Neural cell (in vitro differentiated cells): ENCODE results near the gene FAM163A.

Experiments used
- EP300 ChIP-seq: fragments of 450-650 bp; conservative IDR thresholded peaks from 2 replicates; pipeline ENCODE4 v1.6.1; 2014; ENCODE audit warnings: antibody characterized with exemption, mild to moderate bottlenecking, moderate library complexity; ENCODE audit not compliant: poor library complexity, severe bottlenecking
- EZH2 ChIP-seq: fragments of 200-600, 300-800 bp; shearing (Covaris generic), sonication (generic); IDR thresholded peaks from 2 replicates; pipeline ENCODE4 v1.6.1; 2014; ENCODE audit warnings: antibody characterized with exemption, low read length, borderline replicate concordance, mild to moderate bottlenecking; ENCODE audit not compliant: insufficient read depth, poor library complexity, severe bottlenecking
- TF ChIP-seq, protein P1 (sequence below): fragments of 450-650 bp; IDR thresholded peaks from 2 replicates; pipeline ENCODE4 v1.5.1; 2014; ENCODE audit warnings: antibody characterized with exemption, mild to moderate bottlenecking, moderate library complexity; ENCODE audit not compliant: poor library complexity, severe bottlenecking

DNA sequence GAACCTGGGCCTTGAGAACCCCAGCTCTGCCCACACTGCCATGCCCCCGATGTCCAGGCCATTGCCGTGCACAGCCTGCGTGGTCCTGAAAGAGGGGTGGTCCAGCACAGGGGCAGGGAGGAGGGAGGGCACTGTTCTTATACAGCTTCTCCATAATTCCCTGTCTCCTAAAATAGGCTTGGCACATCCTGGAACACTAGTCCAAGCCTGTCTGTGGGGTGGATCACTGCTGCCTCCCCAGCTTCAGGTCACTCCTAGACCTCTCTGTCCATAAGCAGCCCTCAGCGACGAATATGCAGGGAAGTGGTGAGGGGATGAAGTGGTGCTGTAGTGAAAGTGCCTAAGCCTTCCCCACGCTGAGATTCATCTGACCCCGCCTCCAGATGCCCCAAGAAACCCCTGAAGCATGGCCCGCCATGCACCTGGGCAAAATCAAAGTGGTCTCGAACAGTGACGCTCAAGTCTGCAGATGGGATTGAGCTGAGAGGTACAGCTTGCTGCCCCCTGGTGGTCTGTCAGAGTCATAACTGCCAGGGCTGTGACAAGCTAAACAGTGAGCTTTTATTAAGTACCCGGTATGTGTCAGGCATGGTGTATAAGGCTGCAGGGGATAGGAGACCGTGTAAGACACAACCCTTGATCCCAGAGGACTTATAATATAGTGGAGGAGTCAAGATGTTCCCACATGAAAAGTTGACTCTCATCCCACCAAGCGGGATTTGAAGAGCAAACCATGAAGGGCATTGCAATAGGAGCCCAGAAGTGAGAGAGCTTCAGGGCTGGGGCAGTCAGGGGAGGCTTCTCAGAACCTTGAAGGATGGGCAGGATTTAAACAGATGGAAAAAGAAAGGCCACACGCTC is 66.6 kb downstream of the FAM163A start:
- no peak for TF ChIP-seq EZH2
- TF ChIP-seq, protein P1, sequence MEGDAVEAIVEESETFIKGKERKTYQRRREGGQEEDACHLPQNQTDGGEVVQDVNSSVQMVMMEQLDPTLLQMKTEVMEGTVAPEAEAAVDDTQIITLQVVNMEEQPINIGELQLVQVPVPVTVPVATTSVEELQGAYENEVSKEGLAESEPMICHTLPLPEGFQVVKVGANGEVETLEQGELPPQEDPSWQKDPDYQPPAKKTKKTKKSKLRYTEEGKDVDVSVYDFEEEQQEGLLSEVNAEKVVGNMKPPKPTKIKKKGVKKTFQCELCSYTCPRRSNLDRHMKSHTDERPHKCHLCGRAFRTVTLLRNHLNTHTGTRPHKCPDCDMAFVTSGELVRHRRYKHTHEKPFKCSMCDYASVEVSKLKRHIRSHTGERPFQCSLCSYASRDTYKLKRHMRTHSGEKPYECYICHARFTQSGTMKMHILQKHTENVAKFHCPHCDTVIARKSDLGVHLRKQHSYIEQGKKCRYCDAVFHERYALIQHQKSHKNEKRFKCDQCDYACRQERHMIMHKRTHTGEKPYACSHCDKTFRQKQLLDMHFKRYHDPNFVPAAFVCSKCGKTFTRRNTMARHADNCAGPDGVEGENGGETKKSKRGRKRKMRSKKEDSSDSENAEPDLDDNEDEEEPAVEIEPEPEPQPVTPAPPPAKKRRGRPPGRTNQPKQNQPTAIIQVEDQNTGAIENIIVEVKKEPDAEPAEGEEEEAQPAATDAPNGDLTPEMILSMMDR = peak; percentile 94
- TF ChIP-seq EP300 = no peak
